Measurements from ENCODE around the gene ADAMTSL1.

ADAMTSL1 gene

DNA sequence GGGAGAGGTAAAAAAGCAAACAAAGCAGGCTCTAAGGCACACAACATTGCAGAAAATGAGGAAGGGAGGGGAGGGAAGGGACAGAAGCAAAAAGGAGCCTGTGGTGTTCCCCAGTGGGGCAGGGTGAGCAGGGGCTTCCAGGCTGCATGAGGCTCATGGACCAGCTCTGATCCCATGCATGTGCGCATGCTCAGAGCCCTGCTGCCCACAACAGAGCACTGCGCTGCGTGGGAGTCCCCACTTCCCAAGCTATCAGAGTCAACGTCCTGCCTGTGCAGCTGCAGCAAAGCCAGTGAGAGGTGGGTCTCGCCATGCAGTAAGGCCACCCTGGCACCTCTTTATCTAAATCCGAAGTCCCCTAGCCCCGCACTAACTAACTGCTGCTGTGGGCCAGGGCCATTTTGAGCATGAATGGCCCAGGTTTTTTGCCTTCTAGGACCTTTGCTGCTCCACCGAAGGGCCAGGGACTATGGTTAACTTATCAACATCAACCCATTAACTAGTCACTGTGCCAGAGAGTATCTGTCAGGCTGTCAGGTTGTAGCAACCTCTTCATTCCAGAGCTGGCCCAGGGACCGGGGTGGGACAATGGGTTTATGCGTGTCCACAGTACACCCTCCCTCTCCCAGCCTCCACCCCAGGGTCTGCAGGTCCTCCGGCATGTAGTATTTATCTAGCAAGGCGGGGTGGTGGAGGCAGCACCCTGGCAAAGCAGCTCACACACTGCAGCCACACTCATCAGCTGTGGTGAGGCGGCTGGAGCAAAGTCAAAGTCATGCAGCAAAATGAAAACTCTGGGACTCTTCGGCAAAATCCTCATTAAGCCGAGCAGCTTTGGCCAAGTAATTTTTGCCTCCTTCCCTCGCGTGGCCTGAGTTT, 435.4 kb downstream of the ADAMTSL1 start:
- Histone ChIP-seq H3K36me3 (replicated peaks; ENCODE audit: low read depth, low read length) (no peaks in the 10 kb centered on the region), H3K27me3 (ENCODE audit: low read depth, low read length) (peaks cover 24% of the 10 kb centered on the region; the same call in 1 of the 2 replicates), H3K4me2 (ENCODE audit: low read length) (no peak overlapping the region), H3K79me2 (ENCODE audit: low read length) (no peaks in the 10 kb centered on the region), H4K20me1 (ENCODE audit: insufficient read depth, low read length) (no peaks in the 10 kb centered on the region), H3K4me3 (ENCODE audit: low read length) (no peak overlapping the region), H3K4me1 (ENCODE audit: low read length) (no peaks in the 10 kb centered on the region), H2AFZ (ENCODE audit: low read depth, low read length) (no peak overlapping the region), H3K27ac (ENCODE audit: low read length) (no peak overlapping the region), H3K9me3 (ENCODE audit: insufficient read depth, low read length) (no peaks in the 10 kb centered on the region), H3K9ac (ENCODE audit: low read length) (no peak overlapping the region)
- TF ChIP-seq, protein P1, sequence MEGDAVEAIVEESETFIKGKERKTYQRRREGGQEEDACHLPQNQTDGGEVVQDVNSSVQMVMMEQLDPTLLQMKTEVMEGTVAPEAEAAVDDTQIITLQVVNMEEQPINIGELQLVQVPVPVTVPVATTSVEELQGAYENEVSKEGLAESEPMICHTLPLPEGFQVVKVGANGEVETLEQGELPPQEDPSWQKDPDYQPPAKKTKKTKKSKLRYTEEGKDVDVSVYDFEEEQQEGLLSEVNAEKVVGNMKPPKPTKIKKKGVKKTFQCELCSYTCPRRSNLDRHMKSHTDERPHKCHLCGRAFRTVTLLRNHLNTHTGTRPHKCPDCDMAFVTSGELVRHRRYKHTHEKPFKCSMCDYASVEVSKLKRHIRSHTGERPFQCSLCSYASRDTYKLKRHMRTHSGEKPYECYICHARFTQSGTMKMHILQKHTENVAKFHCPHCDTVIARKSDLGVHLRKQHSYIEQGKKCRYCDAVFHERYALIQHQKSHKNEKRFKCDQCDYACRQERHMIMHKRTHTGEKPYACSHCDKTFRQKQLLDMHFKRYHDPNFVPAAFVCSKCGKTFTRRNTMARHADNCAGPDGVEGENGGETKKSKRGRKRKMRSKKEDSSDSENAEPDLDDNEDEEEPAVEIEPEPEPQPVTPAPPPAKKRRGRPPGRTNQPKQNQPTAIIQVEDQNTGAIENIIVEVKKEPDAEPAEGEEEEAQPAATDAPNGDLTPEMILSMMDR (IDR thresholded peaks at IDR 0.05; ENCODE audit: low read depth, low read length): no peak
- no peak for TF ChIP-seq EZH2phosphoT487 (IDR thresholded peaks at IDR 0.05; ENCODE audit: low read depth)

DNA sequence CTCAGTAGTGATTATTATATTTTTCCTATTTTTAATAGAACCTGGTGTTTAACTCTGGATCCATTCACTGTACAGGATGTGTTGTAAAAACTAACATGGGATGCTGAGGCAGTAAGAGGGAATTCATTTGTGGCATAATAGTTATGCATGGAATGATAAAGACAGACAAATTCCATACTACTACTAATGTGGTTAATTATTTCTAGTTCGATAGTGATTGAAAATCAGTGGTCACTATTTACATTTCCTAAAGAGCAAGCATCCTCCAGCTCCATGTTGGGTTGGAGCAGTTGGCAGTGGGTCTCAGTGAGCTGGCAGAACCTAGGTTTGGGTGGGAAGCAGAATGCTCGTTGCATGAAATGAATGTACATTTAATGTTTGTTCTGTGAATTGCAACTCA, 436.5 kb downstream of the ADAMTSL1 start:
- Histone ChIP-seq H3K4me1 (ENCODE audit: low read length) (no peaks in the 10 kb centered on the region), H3K9me3 (ENCODE audit: insufficient read depth, low read length) (no peaks in the 10 kb centered on the region), H4K20me1 (ENCODE audit: insufficient read depth, low read length) (no peaks in the 10 kb centered on the region), H3K4me3 (ENCODE audit: low read length) (no peak overlapping the region), H3K36me3 (replicated peaks; ENCODE audit: low read depth, low read length) (no peaks in the 10 kb centered on the region), H3K9ac (ENCODE audit: low read length) (no peak overlapping the region), H2AFZ (ENCODE audit: low read depth, low read length) (no peak overlapping the region), H3K79me2 (ENCODE audit: low read length) (no peaks in the 10 kb centered on the region), H3K27me3 (ENCODE audit: low read depth, low read length) (peaks cover 32% of the 10 kb centered on the region; the same call in 1 of the 2 replicates), H3K4me2 (ENCODE audit: low read length) (no peak overlapping the region), H3K27ac (ENCODE audit: low read length) (no peak overlapping the region)
- no peak for TF ChIP-seq EZH2phosphoT487 (IDR thresholded peaks at IDR 0.05; ENCODE audit: low read depth)
- TF ChIP-seq, protein P1 (IDR thresholded peaks at IDR 0.05; ENCODE audit: low read depth, low read length): no peak

DNA sequence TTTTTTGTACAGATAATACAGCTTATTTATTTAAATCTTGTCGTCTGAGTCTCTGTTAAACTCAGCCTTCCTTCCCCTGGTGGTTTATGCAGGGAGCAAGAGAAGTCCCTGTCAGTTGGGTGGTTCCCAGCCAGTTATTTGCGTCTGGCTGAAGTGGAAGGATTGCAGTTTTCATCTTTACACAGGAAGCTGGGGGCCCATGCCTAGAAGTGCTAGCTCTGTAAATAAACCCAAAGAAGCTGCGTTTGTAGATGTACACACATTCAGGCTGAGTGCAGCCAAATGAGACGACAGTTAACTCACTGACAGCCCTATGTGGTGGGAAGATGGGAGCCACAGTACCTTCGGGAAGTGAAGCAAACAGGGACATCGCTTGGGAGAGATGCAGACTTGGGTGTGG, 437.0 kb downstream of the ADAMTSL1 start:
- no peaks in the 10 kb centered on the region for H3K36me3 ChIP-seq (replicated peaks; ENCODE audit: low read depth, low read length)
- no peaks in the 10 kb centered on the region for H4K20me1 ChIP-seq (ENCODE audit: insufficient read depth, low read length)
- H3K4me2 ChIP-seq (ENCODE audit: low read length): no peak overlapping the region
- no peaks in the 10 kb centered on the region for H3K4me1 ChIP-seq (ENCODE audit: low read length)
- no peak overlapping the region for H3K27ac ChIP-seq (ENCODE audit: low read length)
- no peak overlapping the region for H3K4me3 ChIP-seq (ENCODE audit: low read length)
- no peaks in the 10 kb centered on the region for H3K79me2 ChIP-seq (ENCODE audit: low read length)
- H3K27me3 ChIP-seq (ENCODE audit: low read depth, low read length): peaks cover 35% of the 10 kb centered on the region; the same call in 1 of the 2 replicates
- no peaks in the 10 kb centered on the region for H3K9me3 ChIP-seq (ENCODE audit: insufficient read depth, low read length)
- H2AFZ ChIP-seq (ENCODE audit: low read depth, low read length): no peak overlapping the region
- H3K9ac ChIP-seq (ENCODE audit: low read length): no peak overlapping the region
- TF ChIP-seq EZH2phosphoT487 (IDR thresholded peaks at IDR 0.05; ENCODE audit: low read depth): no peak
- TF ChIP-seq, protein P1 (IDR thresholded peaks at IDR 0.05; ENCODE audit: low read depth, low read length): no peak

DNA sequence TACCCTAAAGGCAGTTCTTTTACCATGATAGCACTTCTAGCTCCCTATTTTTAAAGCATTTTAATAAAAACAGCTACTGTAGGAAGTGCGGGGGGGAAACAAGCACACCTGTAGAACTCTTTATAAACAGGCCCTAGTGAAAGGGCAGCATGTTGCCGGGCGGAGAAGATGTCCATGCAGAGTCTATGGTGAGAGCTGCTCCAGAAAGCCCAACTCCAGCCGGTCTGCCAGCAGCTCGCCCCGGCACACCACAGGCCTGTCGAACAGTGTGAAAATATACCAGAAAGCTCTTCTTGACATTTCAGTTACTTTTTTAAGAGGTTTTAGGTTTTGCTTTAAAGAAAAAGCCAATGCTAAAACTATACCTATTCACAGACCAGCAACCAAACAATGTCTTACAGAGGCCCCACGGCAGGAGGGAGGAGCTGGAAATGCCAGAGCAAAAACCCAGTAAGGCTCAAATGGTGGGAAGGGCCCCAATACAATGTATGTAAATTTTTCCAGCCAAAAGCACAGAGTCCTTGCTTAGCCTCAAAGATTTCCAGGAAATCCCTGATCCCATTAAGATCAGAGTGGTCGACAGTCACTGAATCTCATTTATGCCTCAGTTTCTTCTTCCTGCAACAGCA, 437.9 kb downstream of the ADAMTSL1 start:
- Histone ChIP-seq H3K27me3 (ENCODE audit: low read depth, low read length) (peaks cover 39% of the 10 kb centered on the region; the same call in 1 of the 2 replicates), H3K4me1 (ENCODE audit: low read length) (no peaks in the 10 kb centered on the region), H3K9ac (ENCODE audit: low read length) (no peak overlapping the region), H2AFZ (ENCODE audit: low read depth, low read length) (no peak overlapping the region), H3K4me3 (ENCODE audit: low read length) (no peak overlapping the region), H3K79me2 (ENCODE audit: low read length) (no peaks in the 10 kb centered on the region), H3K27ac (ENCODE audit: low read length) (no peak overlapping the region), H3K9me3 (ENCODE audit: insufficient read depth, low read length) (no peaks in the 10 kb centered on the region), H3K36me3 (replicated peaks; ENCODE audit: low read depth, low read length) (no peaks in the 10 kb centered on the region), H4K20me1 (ENCODE audit: insufficient read depth, low read length) (no peaks in the 10 kb centered on the region), H3K4me2 (ENCODE audit: low read length) (no peak overlapping the region)
- TF ChIP-seq, protein P1 (IDR thresholded peaks at IDR 0.05; ENCODE audit: low read depth, low read length): no peak
- no peak for TF ChIP-seq EZH2phosphoT487 (IDR thresholded peaks at IDR 0.05; ENCODE audit: low read depth)

All from OCI-LY3 (cell line).